SJCRH30 (cell line): ENCODE measurements around the gene ADGRL2. TPM values are rescaled to one million over a fixed set of nuclear protein-coding genes. Genes with fewer than 3 reads are reported as not detected.

Source experiments
- DNase-seq, 2 experiments: peaks; one replicate each; pipeline ENCODE4 v3.0.0-alpha.2; 2015 to 2020
- H3K27ac ChIP-seq: fragments of 250-450 bp; sonication (Bioruptor Pico); 2 replicates; pipeline ENCODE4 v1.5.1; 2020; ENCODE audit warnings: mild to moderate bottlenecking, moderate library complexity
- H3K27me3 ChIP-seq: fragments of 250-450 bp; sonication (Bioruptor Pico); 2 replicates; pipeline ENCODE4 v1.5.1; 2020; ENCODE audit warnings: mild to moderate bottlenecking, moderate library complexity
- H3K36me3 ChIP-seq: fragments of 250-450 bp; sonication (Bioruptor Pico); 2 replicates; pipeline ENCODE4 v1.5.1; 2020; ENCODE audit warnings: mild to moderate bottlenecking, moderate library complexity
- H3K4me1 ChIP-seq: fragments of 250-450 bp; sonication (Bioruptor Pico); 2 replicates; pipeline ENCODE4 v1.5.1; 2020; ENCODE audit warnings: mild to moderate bottlenecking, moderate library complexity
- H3K4me3 ChIP-seq: fragments of 250-450 bp; sonication (Bioruptor Pico); 2 replicates; pipeline ENCODE4 v1.5.1; 2020; ENCODE audit warnings: mild to moderate bottlenecking, moderate library complexity
- H3K9me3 ChIP-seq: fragments of 250-450 bp; sonication (Bioruptor Pico); replicated peaks from 2 replicates; pipeline ENCODE4 v1.5.1; 2020; ENCODE audit warnings: mild to moderate bottlenecking, moderate library complexity
- total RNA-seq: library from RNA; depleted of rRNA; stranded (reverse); fragments of >200 nt; shearing (Covaris generic); gene quantifications from 2 replicates; pipeline ENCODE4 v1.2.3, GENCODE V29; 2014

Gene ADGRL2
- total RNA-seq, 1 experiment from 2014 or later, result 98.0 TPM

- no peaks in the 10 kb centered on the region for H3K36me3 ChIP-seq
- H3K4me1 ChIP-seq, result peaks cover 9% of the 10 kb centered on the region; the same call in 1 of the 2 replicates
- no peaks in the 10 kb centered on the region for H3K27me3 ChIP-seq
- peak overlapping the region; percentile 96 for H3K4me3 ChIP-seq
- DNase-seq, result peak; percentile 49 to 67
- no peaks in the 10 kb centered on the region for H3K9me3 ChIP-seq
- peak overlapping the region; percentile 96 for H3K27ac ChIP-seq
Observed at GRCh38 chr1:81801651-81802456, 1.1 kb downstream of the ADGRL2 start.

- peaks cover 9% of the 10 kb centered on the region; the same call in 1 of the 2 replicates for H3K4me1 ChIP-seq
- H3K4me3 ChIP-seq, result peak overlapping the region; percentile 96
- no peaks in the 10 kb centered on the region for H3K27me3 ChIP-seq
- peak overlapping the region; percentile 96 for H3K27ac ChIP-seq
- H3K9me3 ChIP-seq, result no peaks in the 10 kb centered on the region
- no peaks in the 10 kb centered on the region for H3K36me3 ChIP-seq
- DNase-seq, result no peak
Observed at GRCh38 chr1:81802457-81802706, 1.6 kb downstream of the ADGRL2 start.

DNA sequence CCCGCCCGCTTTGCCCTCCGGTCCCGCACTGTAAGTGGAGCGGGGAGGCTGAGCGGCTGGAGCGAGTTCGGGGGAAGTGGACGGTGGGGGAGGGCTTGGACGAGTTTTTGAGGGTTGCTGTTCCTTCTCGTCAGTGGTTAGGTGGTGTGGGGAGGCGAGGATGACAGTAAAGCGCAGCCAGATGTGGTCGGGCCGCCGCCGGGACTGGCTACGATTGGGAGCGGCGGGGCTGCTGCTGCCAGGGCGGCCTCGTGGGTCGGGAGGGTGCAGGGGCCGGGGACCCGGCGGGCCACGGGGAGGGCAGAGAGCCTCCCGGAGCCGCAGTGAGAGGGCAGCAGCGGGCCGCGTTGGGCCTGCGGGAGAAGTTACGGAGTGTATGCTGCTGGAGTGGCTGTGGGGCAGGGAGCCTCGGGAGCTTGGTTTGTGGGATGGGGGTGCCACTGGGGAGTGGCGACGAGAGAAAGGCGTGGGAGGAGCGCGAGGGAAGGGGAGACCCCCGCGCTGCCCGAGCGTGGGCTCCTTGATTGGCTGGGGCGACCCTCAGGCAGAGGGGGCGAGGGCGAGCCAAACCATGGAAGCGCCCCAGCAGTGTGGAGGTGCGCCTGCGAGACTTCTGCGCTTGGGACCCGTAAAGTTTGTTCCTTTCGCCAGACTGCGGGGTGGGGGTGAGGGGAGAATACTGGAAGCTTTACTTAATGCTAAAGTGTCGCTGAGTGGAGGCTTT lies 2.1 kb downstream of the ADGRL2 start:
- Histone ChIP-seq H3K4me3 (peak overlapping the region; percentile 96), H3K27me3 (no peaks in the 10 kb centered on the region), H3K27ac (peak overlapping the region; percentile 96)

GRCh38 chr1:81803431-81804110 lies 2.8 kb downstream of the ADGRL2 start:
- no peaks in the 10 kb centered on the region for H3K27me3 ChIP-seq
- no peaks in the 10 kb centered on the region for H3K36me3 ChIP-seq
- H3K4me3 ChIP-seq, result peak overlapping the region; percentile 96
- H3K9me3 ChIP-seq, result no peaks in the 10 kb centered on the region
- peaks cover 9% of the 10 kb centered on the region; the same call in 1 of the 2 replicates for H3K4me1 ChIP-seq
- DNase-seq, result peak in 1 of 2 experiments; percentile 75
- peak overlapping the region; percentile 96 for H3K27ac ChIP-seq

More for the DNA sequence above, 2.1 kb downstream of the ADGRL2 start:
- no peaks in the 10 kb centered on the region for H3K9me3 ChIP-seq
- peak; percentile 83 to 86 for DNase-seq
- peaks cover 9% of the 10 kb centered on the region; the same call in 1 of the 2 replicates for H3K4me1 ChIP-seq
- H3K36me3 ChIP-seq, result no peaks in the 10 kb centered on the region

DNA sequence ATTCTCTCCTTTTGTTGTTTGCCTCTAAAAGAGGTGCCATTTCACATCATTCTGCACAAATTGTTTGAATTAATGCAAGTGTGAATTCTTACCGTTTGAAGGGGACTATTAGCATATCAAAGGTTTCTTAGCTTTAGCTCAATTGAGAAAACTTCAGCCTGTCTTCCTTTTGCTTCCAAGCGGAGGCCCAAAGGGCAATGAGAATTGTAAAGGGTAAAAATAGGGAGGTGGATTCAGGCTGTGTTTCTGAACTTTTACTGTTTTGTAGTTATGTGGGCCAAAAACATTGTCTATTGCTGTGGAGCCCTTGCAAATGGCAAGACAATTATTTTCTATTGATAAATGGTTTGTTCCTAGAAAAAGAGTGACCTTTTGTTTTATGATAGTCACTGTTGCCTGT lies 3.6 kb downstream of the ADGRL2 start:
- no peaks in the 10 kb centered on the region for H3K27me3 ChIP-seq
- H3K4me3 ChIP-seq, result peak overlapping the region; percentile 96
- peak in 1 of 2 experiments; percentile 37 for DNase-seq
- H3K4me1 ChIP-seq, result peaks cover 9% of the 10 kb centered on the region; the same call in 1 of the 2 replicates
- H3K36me3 ChIP-seq, result no peaks in the 10 kb centered on the region
- H3K27ac ChIP-seq, result no peak overlapping the region
- no peaks in the 10 kb centered on the region for H3K9me3 ChIP-seq

- H3K27me3 ChIP-seq, result no peaks in the 10 kb centered on the region
- peak; percentile 13 to 66 for DNase-seq
- no peaks in the 10 kb centered on the region for H3K36me3 ChIP-seq
- H3K9me3 ChIP-seq, result no peaks in the 10 kb centered on the region
- H3K4me1 ChIP-seq, result peaks cover 9% of the 10 kb centered on the region; the same call in 1 of the 2 replicates
- H3K4me3 ChIP-seq, result no peak overlapping the region
- no peak overlapping the region for H3K27ac ChIP-seq
Observed at GRCh38 chr1:81805537-81806431, 5.0 kb downstream of the ADGRL2 start.

DNA sequence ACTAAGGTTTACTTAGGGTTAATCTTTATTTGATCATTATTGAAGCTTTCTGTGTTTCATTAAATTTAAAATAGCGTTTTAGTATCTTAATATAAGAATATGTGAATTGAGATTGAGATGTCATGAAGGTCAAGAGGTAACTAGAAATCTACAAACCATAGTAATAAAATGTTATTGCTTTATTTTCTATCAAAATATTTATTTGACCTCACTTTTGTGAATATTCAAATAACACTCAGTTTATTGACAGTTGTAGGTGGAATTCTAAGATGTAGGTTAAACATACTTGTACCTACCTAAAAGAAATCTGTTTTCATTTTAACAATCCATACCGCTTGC lies 5.7 kb downstream of the ADGRL2 start:
- no peaks in the 10 kb centered on the region for H3K36me3 ChIP-seq
- DNase-seq, result no peak
- no peaks in the 10 kb centered on the region for H3K27me3 ChIP-seq
- no peak overlapping the region for H3K27ac ChIP-seq
- H3K4me1 ChIP-seq, result peaks cover 9% of the 10 kb centered on the region; the same call in 1 of the 2 replicates
- H3K9me3 ChIP-seq, result no peaks in the 10 kb centered on the region
- no peak overlapping the region for H3K4me3 ChIP-seq

- no peaks in the 10 kb centered on the region for H3K27me3 ChIP-seq
- H3K9me3 ChIP-seq, result no peaks in the 10 kb centered on the region
- no peak overlapping the region for H3K27ac ChIP-seq
- peaks cover 9% of the 10 kb centered on the region; the same call in 1 of the 2 replicates for H3K4me1 ChIP-seq
- no peak overlapping the region for H3K4me3 ChIP-seq
- H3K36me3 ChIP-seq, result no peaks in the 10 kb centered on the region
- DNase-seq, result no peak
Observed at GRCh38 chr1:81808760-81809159, 8.0 kb downstream of the ADGRL2 start.

DNA sequence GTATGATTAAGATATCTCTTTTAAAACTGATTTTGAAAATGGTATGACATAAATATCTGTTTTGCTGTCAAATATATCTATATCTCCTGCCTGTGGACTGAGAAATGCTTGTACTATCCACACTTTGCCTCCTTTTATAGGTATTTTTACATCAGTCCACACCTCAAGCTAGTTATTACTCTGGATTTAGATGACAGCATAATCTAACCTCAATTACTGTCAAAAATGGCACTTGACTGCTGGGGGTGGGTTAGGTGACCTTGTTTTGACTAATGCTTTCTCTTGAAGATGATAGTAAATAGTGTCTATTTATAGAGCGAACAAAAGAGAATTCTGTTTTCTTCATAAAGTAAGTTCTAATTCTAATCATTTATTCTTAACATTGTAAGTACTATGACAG lies 9.1 kb downstream of the ADGRL2 start:
- Histone ChIP-seq H3K27ac (no peak overlapping the region), H3K4me3 (no peak overlapping the region), H3K4me1 (peaks cover 5% of the 10 kb centered on the region; the same call in 1 of the 2 replicates), H3K9me3 (no peaks in the 10 kb centered on the region), H3K27me3 (no peaks in the 10 kb centered on the region), H3K36me3 (peaks cover 3% of the 10 kb centered on the region; the same call in 1 of the 2 replicates)
- no peak for DNase-seq

- Histone ChIP-seq H3K27me3 (no peaks in the 10 kb centered on the region), H3K4me1 (no peaks in the 10 kb centered on the region), H3K36me3 (peaks cover 3% of the 10 kb centered on the region; the same call in 1 of the 2 replicates), H3K27ac (no peak overlapping the region), H3K9me3 (no peaks in the 10 kb centered on the region), H3K4me3 (no peak overlapping the region)
- DNase-seq, result no peak
Observed at GRCh38 chr1:81811757-81812371, 11.1 kb downstream of the ADGRL2 start.

- Histone ChIP-seq H3K4me3 (no peak overlapping the region), H3K4me1 (no peaks in the 10 kb centered on the region), H3K27ac (no peak overlapping the region), H3K36me3 (peaks cover 3% of the 10 kb centered on the region; the same call in 1 of the 2 replicates), H3K27me3 (no peaks in the 10 kb centered on the region), H3K9me3 (no peaks in the 10 kb centered on the region)
- DNase-seq, result no peak
Observed at GRCh38 chr1:81812712-81813111, 12.0 kb downstream of the ADGRL2 start.

DNA sequence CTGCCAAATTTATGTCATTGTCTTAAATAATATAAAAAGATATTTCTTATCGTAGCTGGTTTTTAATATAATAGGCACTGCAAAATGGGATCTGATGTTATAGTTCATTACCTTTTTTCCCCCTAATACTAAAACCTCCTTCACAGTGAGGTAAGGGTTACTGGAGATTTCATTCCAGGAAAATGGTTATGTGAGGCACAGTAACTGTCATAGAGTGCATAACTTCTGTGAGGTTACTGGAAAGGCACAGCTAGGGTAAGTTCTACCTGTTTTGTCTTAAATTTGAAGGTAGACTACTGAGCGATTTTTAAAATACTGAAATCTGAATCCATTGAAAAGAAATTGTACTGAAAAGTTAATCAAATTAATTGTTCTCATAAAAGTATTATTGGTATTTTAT lies 13.0 kb downstream of the ADGRL2 start:
- Histone ChIP-seq H3K36me3 (peaks cover 3% of the 10 kb centered on the region; the same call in 1 of the 2 replicates), H3K27me3 (no peaks in the 10 kb centered on the region), H3K9me3 (no peaks in the 10 kb centered on the region), H3K27ac (no peak overlapping the region), H3K4me3 (no peak overlapping the region), H3K4me1 (no peaks in the 10 kb centered on the region)
- DNase-seq, result no peak

DNA sequence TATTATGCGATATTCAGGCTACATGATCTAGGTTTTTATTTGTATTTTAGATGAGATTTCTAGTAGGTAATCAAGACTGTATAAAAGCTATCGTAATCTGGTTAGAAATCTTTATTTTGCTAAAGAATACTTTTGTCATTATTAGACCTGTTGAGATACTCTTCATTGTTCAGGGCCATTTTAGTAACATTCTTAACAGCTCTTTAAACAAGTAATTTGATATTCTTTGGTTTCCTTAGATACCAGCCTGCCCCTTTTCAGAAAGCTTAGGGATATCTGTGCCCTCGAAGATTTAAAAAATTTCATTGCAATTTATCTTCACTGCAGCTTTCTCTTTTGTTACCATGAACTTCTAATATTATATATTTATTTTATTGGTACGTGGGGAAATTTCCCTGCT lies 18.9 kb downstream of the ADGRL2 start:
- Histone ChIP-seq H3K4me1 (no peaks in the 10 kb centered on the region; the same call in 1 of the 2 replicates), H3K9me3 (no peaks in the 10 kb centered on the region), H3K36me3 (no peaks in the 10 kb centered on the region; the same call in 1 of the 2 replicates), H3K4me3 (no peak overlapping the region), H3K27me3 (no peaks in the 10 kb centered on the region), H3K27ac (no peak overlapping the region)
- no peak for DNase-seq

- Histone ChIP-seq H3K4me1 (no peaks in the 10 kb centered on the region; the same call in 1 of the 2 replicates), H3K36me3 (no peaks in the 10 kb centered on the region), H3K27ac (no peak overlapping the region), H3K4me3 (no peak overlapping the region), H3K9me3 (no peaks in the 10 kb centered on the region), H3K27me3 (no peaks in the 10 kb centered on the region)
- no peak for DNase-seq
Observed at GRCh38 chr1:81820765-81821164, 20.0 kb downstream of the ADGRL2 start.
